ENCODE measurements around the gene CD82.

CD82 gene

GRCh38 chr11:44600839-44601383 lies 35.4 kb downstream of the CD82 start:
- no peak for DNase-seq (ENCODE audit: extremely low spot score)
- TF ChIP-seq, protein P1, sequence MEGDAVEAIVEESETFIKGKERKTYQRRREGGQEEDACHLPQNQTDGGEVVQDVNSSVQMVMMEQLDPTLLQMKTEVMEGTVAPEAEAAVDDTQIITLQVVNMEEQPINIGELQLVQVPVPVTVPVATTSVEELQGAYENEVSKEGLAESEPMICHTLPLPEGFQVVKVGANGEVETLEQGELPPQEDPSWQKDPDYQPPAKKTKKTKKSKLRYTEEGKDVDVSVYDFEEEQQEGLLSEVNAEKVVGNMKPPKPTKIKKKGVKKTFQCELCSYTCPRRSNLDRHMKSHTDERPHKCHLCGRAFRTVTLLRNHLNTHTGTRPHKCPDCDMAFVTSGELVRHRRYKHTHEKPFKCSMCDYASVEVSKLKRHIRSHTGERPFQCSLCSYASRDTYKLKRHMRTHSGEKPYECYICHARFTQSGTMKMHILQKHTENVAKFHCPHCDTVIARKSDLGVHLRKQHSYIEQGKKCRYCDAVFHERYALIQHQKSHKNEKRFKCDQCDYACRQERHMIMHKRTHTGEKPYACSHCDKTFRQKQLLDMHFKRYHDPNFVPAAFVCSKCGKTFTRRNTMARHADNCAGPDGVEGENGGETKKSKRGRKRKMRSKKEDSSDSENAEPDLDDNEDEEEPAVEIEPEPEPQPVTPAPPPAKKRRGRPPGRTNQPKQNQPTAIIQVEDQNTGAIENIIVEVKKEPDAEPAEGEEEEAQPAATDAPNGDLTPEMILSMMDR (IDR thresholded peaks at IDR 0.05; ENCODE audit: control extremely low read depth, extremely low read depth, low read depth, missing control alignments): no peak
- ChIA-PET CTCF (interaction anchor here (1.5 to 20.2 kb wide), 4 partner anchors 10 to 40 kb away, joined by 3 to 186 read pairs (median 28); partner anchors contain the start of gene CD82), POLR2A (interaction anchor here (1.0 to 1.7 kb wide), 2 partner anchors 11 to 32 kb away, joined by 5 to 8 read pairs; no protein-coding TSS in a partner anchor)

GRCh38 chr11:44601471-44602370 lies 36.3 kb downstream of the CD82 start:
- peak; percentile 76 for DNase-seq (ENCODE audit: extremely low spot score)
- TF ChIP-seq, protein P1 (IDR thresholded peaks at IDR 0.05; ENCODE audit: control extremely low read depth, extremely low read depth, low read depth, missing control alignments): no peak
- POLR2A ChIA-PET: interaction anchor here (1.0 to 1.7 kb wide), 2 partner anchors 10 to 33 kb away, joined by 5 to 8 read pairs; no protein-coding TSS in a partner anchor
- CTCF ChIA-PET: interaction anchor here (1.0 to 20.2 kb wide), 8 partner anchors 10 to 310 kb away, joined by 3 to 186 read pairs (median 4); partner anchors contain the start of gene CD82

DNA sequence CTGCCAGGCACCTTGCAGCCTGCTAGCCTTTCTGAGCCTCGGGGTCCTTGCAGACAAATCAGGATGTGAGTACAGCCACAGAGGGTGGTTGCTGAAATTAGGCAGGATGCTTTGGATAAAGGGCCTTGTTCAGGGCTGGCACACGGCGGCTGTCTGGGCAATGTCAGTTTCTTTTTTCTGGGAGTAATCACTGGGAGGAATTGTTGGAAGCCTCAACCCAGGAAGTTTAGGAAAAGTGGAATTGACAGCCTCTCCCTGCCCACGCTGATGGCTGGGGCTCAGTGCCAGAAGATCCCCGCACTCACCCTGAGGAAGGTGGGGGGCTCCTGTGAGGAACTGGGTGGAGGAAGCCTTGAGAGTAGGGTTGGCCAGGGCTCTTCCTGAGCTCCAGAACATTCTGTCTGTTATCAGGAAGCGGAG lies 37.4 kb downstream of the CD82 start:
- TF ChIP-seq, protein P1 (IDR thresholded peaks at IDR 0.05; ENCODE audit: control extremely low read depth, extremely low read depth, low read depth, missing control alignments): no peak
- no peak for DNase-seq (ENCODE audit: extremely low spot score)
- ChIA-PET POLR2A (no interaction called here), CTCF (interaction anchor here (1.0 to 20.2 kb wide), 10 partner anchors 8 to 308 kb away, joined by 3 to 186 read pairs (median 4); partner anchors contain the start of gene CD82)

DNA sequence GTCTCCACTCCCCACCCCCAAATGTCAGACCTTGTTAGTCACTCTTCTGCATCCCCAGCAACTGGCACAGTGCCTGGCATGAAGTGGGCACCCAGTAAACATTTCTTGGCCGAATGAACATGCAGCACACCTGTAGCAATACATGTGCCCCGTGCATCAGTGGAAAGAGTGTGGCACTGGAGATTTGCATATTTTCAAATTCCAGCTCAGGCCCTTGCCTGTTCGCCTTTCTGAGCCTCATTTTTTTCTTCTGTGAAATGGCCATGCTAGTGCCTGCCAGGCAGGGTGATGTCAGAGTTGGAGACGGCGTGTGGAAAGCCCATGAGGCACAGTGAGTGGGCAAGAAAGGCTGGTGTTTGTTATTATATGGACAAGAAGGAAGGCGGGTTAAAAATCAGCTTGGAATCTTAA lies 38.7 kb downstream of the CD82 start:
- CTCF ChIA-PET: interaction anchor here (1.1 to 20.2 kb wide), 5 partner anchors 12 to 43 kb away, joined by 3 to 186 read pairs (median 3); partner anchors contain the start of gene CD82
- DNase-seq (ENCODE audit: extremely low spot score): no peak
- TF ChIP-seq, protein P1 (IDR thresholded peaks at IDR 0.05; ENCODE audit: control extremely low read depth, extremely low read depth, low read depth, missing control alignments): no peak
- POLR2A ChIA-PET: interaction anchor here (1.0 kb wide), 1 partner anchor 8 kb away, joined by 3 read pairs; no protein-coding TSS in a partner anchor

DNA sequence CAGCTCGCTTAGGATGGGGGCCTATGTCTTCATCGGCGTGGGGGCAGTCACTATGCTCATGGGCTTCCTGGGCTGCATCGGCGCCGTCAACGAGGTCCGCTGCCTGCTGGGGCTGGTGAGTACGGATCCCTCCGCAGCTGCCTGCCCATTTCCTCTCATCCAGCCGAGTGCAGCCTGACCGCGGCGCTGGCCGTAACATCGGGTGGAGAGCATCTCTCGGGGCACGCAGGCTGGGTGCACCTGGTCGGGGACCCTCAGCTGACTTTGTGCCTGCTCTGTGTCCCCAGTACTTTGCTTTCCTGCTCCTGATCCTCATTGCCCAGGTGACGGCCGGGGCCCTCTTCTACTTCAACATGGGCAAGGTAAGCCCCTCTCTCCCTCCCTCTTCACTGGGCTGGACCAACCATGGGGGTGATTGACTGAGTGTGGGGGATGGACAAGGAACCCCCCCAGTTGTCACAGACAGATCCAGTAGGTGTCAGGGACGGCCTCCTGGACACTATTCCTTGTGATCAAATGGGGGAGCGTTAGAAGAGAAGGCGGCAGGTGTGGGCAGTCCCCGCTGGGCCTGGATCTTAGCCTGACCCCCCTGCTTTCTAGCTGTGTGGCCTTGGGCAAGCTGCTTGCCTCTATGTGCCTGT lies 39.7 kb downstream of the CD82 start:
- ChIA-PET CTCF (interaction anchor here (0.8 to 20.2 kb wide), 5 partner anchors 11 to 44 kb away, joined by 3 to 186 read pairs (median 4); partner anchors contain the start of gene CD82), POLR2A (no interaction called here)
- TF ChIP-seq, protein P1 (IDR thresholded peaks at IDR 0.05; ENCODE audit: control extremely low read depth, extremely low read depth, low read depth, missing control alignments): no peak
- no peak for DNase-seq (ENCODE audit: extremely low spot score)

GRCh38 chr11:44605965-44606364 lies 40.5 kb downstream of the CD82 start:
- no peak for DNase-seq (ENCODE audit: extremely low spot score)
- TF ChIP-seq, protein P1 (IDR thresholded peaks at IDR 0.05; ENCODE audit: control extremely low read depth, extremely low read depth, low read depth, missing control alignments): no peak
- POLR2A ChIA-PET: no interaction called here
- CTCF ChIA-PET: interaction anchor here (0.8 to 20.2 kb wide), 4 partner anchors 10 to 45 kb away, joined by 3 to 186 read pairs (median 20); partner anchors contain the start of gene CD82

Data from GM10248 (cell line).